Prostate gland (tissue), 2 donors: ENCODE data around the gene MRPL23.

Source experiments
- CTCF ChIP-seq, 4 experiments: fragments of 200-600 bp in 2 of 4; fragments of 450-650 bp in 2 of 4; sonication (generic) in 2 of 4; IDR thresholded peaks; 1 replicate in 3 of 4; 2 replicates in 1 of 4; pipeline ENCODE4 v1.5.1; 2016 to 2019; ENCODE audit warnings: antibody characterized with exemption in 4 of 4, mild to moderate bottlenecking in 2 of 4, moderate library complexity in 2 of 4
- POLR2A ChIP-seq: fragments of 450-650 bp; IDR thresholded peaks from one replicate; pipeline ENCODE4 v1.6.1; 2016; ENCODE audit warnings: antibody characterized with exemption, mild to moderate bottlenecking
- POLR2AphosphoS5 ChIP-seq: sonication (generic); formaldehyde crosslinking; IDR thresholded peaks from one replicate; pipeline ENCODE4 v1.6.1; 2017; ENCODE audit warnings: antibody characterized with exemption

GRCh38 chr11:1992111-1992510 is 45.0 kb downstream of the MRPL23 start:
- TF ChIP-seq POLR2AphosphoS5 (no peak), CTCF (IDR thresholded peaks at IDR 0.05) (no peak), POLR2A (no peak)
